Loucy (cell line): ENCODE data around the gene PLCL1.

Experiments
- H2AFZ ChIP-seq: fragments of 200-600 bp; sonication (generic); 2 replicates; pipeline ENCODE4 v1.6.0; 2016; ENCODE audit warnings: antibody characterized with exemption, mild to moderate bottlenecking, low read length, moderate library complexity
- H3F3A ChIP-seq: fragments of 200-600 bp; 2 replicates; pipeline ENCODE4 v1.6.0; 2016; ENCODE audit warnings: antibody characterized with exemption, low read depth, mild to moderate bottlenecking
- H3K27me3 ChIP-seq: fragments of 200-600 bp; sonication (generic); 2 replicates; pipeline ENCODE4 v1.6.1; 2014; ENCODE audit warnings: low read length, mild to moderate bottlenecking; ENCODE audit not compliant: insufficient read depth, poor library complexity, severe bottlenecking
- H3K36me3 ChIP-seq: fragments of 200-600 bp; sonication (generic); 2 replicates; pipeline ENCODE4 v1.6.1; 2016; ENCODE audit warnings: low read length; ENCODE audit not compliant: insufficient read depth
- H3K4me1 ChIP-seq: fragments of 200-600 bp; sonication (generic); 2 replicates; pipeline ENCODE4 v1.5.1; 2014; ENCODE audit warnings: low read length, mild to moderate bottlenecking; ENCODE audit not compliant: insufficient read depth, poor library complexity, severe bottlenecking
- H3K4me2 ChIP-seq: fragments of 200-600 bp; sonication (generic); 2 replicates; pipeline ENCODE4 v1.6.0; 2014; ENCODE audit warnings: antibody characterized with exemption, low read length, low read depth, mild to moderate bottlenecking; ENCODE audit not compliant: poor library complexity, severe bottlenecking
- H3K4me3 ChIP-seq: fragments of 200-600 bp; sonication (generic); 2 replicates; pipeline ENCODE4 v1.5.1; 2014; ENCODE audit warnings: low read length, mild to moderate bottlenecking, mixed read lengths; ENCODE audit not compliant: poor library complexity, severe bottlenecking
- H3K79me2 ChIP-seq: fragments of 200-600 bp; sonication (generic); 2 replicates; pipeline ENCODE4 v1.6.1; 2014; ENCODE audit warnings: low read length; ENCODE audit not compliant: insufficient read depth
- H3K9ac ChIP-seq: fragments of 200-600 bp; sonication (generic); 2 replicates; pipeline ENCODE4 v1.6.0; 2014; ENCODE audit warnings: mild to moderate bottlenecking, low read depth, low read length, moderate library complexity; ENCODE audit not compliant: poor library complexity, severe bottlenecking
- H3K9me2 ChIP-seq: fragments of 200-600 bp; sonication (generic); replicated peaks from 2 replicates; pipeline ENCODE4 v1.6.1; 2016; ENCODE audit warnings: low read depth, low read length, mixed read lengths
- H3K9me3 ChIP-seq: fragments of 200-600 bp; sonication (generic); 2 replicates; pipeline ENCODE4 v1.6.1; 2014; ENCODE audit warnings: mild to moderate bottlenecking, antibody characterized with exemption, low read length, low read depth; ENCODE audit not compliant: insufficient read depth
- H4K20me1 ChIP-seq: fragments of 200-600 bp; sonication (generic); 2 replicates; pipeline ENCODE4 v1.6.0; 2014; ENCODE audit warnings: antibody characterized with exemption, low read length, mild to moderate bottlenecking; ENCODE audit not compliant: insufficient read depth, poor library complexity, severe bottlenecking
- CTCF ChIP-seq: fragments of 200-600 bp; sonication (generic); conservative IDR thresholded peaks from 2 replicates; pipeline ENCODE4 v1.5.1; 2014; ENCODE audit warnings: mild to moderate bottlenecking, antibody characterized with exemption, low read length
- EZH2phosphoT487 ChIP-seq: fragments of 200-600 bp; IDR thresholded peaks from 2 replicates; pipeline ENCODE4 v1.6.1; 2018; ENCODE audit warnings: antibody characterized with exemption, mild to moderate bottlenecking, moderate library complexity, borderline replicate concordance

PLCL1 gene

DNA sequence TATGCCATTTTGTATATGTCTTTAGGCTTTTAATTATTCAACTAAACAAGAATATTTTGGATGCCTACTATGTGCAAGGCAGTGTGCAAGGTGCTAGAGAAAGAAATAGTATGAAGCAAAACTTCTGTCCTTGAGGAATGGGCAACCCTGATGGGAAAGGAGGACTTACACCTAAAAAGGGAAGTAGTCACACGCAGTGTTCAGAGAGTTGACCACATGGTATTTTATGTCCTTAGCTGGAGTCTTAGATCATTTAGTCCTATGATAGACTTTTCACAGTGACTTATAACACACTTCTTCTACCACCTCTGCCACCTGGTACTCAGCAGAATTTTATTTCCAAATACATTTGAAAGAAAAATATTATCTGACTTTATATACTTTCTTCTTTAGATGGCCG, 291.6 kb downstream of the PLCL1 start:
- Histone ChIP-seq H3K9me3 (no peaks in the 10 kb centered on the region), H3K36me3 (no peaks in the 10 kb centered on the region), H3K4me2 (no peak overlapping the region), H3K27me3 (no peaks in the 10 kb centered on the region), H3K4me1 (no peaks in the 10 kb centered on the region), H4K20me1 (no peaks in the 10 kb centered on the region), H3K9ac (no peak overlapping the region), H3K79me2 (no peaks in the 10 kb centered on the region), H3F3A (no peaks in the 10 kb centered on the region), H2AFZ (no peak overlapping the region), H3K4me3 (no peak overlapping the region), H3K9me2 (no peaks in the 10 kb centered on the region)
- TF ChIP-seq CTCF: no peak
- no peak for TF ChIP-seq EZH2phosphoT487

DNA sequence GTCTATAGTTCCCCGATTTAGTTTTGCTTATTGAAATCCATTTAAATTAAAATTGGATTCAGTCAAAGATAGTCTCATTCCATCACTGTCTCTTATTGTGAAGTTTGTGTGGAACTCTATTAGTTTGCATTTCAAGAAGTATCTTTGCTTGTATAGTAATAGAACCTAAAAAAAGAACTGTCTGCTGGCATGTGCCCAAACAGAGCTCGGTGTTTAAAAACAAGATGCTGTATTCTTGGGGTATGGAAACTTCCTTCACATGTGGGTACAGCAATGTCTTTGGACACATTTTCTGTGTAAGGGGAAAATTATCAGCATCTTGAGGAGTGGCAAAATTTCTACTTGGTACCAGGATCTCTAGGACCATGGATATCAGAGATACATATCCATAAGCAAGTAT, 292.6 kb downstream of the PLCL1 start:
- Histone ChIP-seq H2AFZ (no peak overlapping the region), H4K20me1 (no peaks in the 10 kb centered on the region), H3K27me3 (no peaks in the 10 kb centered on the region), H3F3A (no peaks in the 10 kb centered on the region), H3K9me3 (no peaks in the 10 kb centered on the region), H3K9ac (no peak overlapping the region), H3K9me2 (no peaks in the 10 kb centered on the region), H3K4me1 (no peaks in the 10 kb centered on the region), H3K4me3 (no peak overlapping the region), H3K79me2 (no peaks in the 10 kb centered on the region), H3K36me3 (no peaks in the 10 kb centered on the region), H3K4me2 (no peak overlapping the region)
- no peak for TF ChIP-seq CTCF
- TF ChIP-seq EZH2phosphoT487: no peak

DNA sequence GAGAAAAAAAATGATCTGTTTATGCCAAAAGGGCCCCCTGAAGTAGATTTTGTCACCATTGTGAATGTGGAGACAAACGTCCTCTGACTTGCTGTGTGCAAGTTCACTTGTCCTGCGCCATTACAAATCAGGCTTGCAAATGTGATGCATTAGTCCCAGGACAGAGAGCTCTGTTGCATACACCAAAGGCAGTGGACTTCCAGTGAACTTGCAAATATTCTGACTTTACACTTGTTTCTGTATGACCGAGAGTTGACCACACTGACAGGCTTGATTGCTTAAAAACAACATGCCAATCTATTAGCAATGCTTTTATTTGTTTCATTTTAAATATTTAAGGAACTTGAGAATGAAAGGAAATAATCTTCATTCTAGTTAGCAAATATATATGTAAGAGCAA, 293.2 kb downstream of the PLCL1 start:
- Histone ChIP-seq H3K36me3 (no peaks in the 10 kb centered on the region), H3F3A (no peaks in the 10 kb centered on the region)

More for the DNA sequence above, 293.2 kb downstream of the PLCL1 start:
- Histone ChIP-seq H4K20me1 (no peaks in the 10 kb centered on the region), H3K4me3 (no peak overlapping the region), H3K9me3 (no peaks in the 10 kb centered on the region), H3K9me2 (no peaks in the 10 kb centered on the region), H3K4me2 (no peak overlapping the region), H3K4me1 (no peaks in the 10 kb centered on the region), H3K9ac (no peak overlapping the region), H2AFZ (no peak overlapping the region), H3K79me2 (no peaks in the 10 kb centered on the region), H3K27me3 (no peaks in the 10 kb centered on the region)
- TF ChIP-seq CTCF (no peak), EZH2phosphoT487 (no peak)
